Measurements from ENCODE around the gene GPR143.

The GPR143 gene

DNA sequence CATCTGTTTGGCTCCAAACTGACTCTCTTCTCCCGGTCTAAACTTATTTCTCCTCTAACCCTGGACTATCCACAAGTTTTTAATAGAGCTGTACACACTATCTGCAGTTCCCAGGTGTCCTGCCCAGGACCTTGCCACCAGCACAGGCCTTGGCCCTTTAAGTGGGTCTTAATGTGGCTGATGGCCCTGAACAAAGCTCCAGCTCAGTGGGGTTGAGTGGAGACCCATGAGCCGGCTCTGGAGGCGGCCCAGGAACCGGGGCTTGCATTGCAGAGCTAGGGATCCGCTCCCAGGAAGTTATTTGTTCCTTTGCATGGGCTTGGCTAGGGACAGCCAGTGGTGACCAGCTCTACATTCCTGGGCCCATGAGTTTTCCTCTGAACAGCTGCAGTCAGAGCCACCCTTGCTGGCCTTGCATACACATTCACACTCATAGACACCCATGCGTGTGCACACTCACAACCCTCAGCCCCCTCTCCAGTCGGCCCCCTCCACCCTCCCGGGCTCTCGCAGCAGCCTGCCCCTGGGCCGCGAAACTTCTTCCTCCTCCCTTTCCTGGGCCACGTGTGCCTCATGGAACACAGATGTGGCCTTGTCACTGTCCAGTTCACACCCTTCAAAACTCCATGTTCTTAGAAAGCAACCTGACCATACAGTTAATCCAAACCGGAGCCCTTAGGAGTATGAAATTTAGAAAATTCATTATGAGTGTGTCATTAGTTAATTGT is 58.2 kb downstream of the GPR143 start:
- no peak for DNase-seq

DNA sequence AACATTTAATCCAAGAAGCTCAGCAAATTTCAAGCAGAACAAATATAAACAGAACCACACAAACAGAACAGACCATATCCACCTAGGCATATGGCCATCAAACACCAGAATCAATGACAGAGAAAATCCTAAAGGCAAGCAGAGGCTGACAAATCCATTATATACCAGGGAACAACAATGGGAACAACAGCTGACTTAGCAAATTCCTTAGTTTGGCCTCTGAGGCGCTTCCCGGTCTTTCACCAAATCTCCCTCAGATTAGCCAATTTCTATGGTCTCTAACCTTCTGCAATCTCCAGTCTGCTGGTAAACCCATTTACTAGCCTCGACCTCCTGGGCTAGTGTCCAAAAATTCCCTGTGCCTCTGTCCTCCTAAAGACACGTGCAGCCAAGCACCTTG is 59.2 kb downstream of the GPR143 start:
- no peak for DNase-seq

- no peak for DNase-seq
Observed at GRCh38 chrX:9704876-9705465, 60.7 kb downstream of the GPR143 start.

DNA sequence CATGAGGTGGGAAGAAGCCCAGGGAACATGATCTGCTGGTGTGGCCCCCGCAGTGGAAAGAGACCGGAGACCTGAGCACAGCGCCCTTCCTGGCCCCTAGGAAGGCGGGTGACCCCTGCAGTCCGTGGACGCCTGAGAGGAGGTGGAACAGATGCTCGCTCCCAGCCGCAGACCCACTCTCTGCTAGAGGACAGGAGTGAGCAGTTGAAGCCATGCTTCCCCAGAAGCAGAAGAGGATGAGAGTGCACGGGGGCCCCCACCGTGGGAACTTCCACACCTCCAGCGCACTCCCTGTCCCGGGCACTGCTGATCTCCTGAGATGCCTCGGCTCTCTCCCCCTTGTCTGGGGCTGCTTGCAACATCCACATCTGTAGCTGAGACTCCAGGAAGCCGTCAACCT is 62.2 kb downstream of the GPR143 start:
- DNase-seq = no peak

GRCh38 chrX:9701790-9702189 is 63.9 kb downstream of the GPR143 start:
- DNase-seq = no peak

DNA sequence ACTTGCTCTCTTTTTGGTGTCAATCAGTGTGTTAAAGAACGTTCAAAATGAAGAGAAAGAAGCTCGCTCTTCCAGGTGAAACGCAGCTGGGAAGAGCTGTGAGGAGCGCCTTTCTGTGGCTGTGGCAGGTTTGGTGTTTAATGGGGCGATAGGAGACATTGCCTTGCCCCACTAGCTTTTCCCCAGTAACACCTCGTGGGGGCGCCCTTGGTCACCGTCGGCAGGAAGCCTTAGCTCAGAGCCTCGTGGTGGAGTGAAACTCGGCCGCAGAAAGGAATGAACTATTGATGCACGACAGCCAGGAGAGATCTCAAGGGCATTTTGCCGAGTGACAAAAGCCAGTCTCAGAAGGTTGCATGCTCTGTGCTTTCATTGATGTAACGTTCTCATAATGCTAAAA is 65.1 kb downstream of the GPR143 start:
- DNase-seq = no peak

GRCh38 chrX:9698576-9698975 is 67.1 kb downstream of the GPR143 start:
- DNase-seq = no peak

DNA sequence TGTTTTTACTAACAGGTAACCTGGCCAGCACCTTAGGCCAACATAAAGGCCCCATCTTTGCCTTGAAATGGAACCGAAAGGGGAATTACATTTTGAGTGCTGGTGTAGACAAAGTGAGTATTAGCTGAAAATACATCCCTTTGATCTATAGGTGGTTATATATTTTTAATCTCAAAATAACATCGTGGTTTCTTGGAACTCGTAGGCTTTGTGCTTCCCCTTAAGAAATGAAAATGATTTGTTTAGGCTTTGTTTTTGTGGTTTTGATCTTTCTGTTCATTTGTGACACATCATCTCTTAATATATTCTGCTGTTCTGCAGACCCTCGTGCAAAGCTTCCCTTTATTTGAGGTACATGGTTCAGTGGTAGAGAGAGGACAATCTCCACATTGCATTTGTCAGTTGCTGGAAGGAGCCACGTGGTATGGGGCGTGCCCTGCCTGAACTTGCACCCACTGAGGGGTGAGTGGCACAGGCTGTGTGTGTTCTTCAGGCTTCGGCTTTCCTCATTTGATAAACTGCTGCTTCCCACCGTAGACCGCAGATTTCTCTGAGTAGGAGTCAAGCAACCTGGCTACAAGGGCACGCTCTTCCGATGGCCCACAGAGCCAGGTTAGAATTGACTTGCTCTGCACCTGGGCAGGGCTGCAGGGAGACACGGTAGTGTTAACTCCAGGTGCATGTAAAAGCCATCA is 72.2 kb downstream of the GPR143 start:
- DNase-seq = no peak

DNA sequence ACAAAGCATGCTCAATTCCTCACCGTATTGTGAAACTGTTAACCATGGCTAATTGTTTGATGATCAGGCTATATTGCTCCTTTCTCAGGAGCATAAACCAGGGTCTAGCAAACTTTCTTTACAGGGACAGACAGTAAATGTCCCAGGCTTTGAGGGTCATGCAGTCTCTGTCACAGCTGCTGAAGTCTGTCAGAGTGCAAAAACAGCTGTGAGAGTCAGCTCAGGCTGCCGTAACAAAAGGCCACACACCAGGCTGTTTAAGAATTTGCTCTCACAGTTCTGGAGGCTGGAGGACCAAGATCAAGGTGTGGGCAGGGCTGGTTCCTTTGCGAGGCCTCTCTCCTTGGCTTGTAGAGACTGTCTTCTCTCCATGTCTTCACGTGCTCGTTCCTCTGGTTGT is 75.6 kb downstream of the GPR143 start:
- no peak for DNase-seq

- no peak for DNase-seq
Observed at GRCh38 chrX:9688833-9689232, 76.8 kb downstream of the GPR143 start.

GRCh38 chrX:9687899-9688298 is 77.7 kb downstream of the GPR143 start:
- DNase-seq = no peak

DNA sequence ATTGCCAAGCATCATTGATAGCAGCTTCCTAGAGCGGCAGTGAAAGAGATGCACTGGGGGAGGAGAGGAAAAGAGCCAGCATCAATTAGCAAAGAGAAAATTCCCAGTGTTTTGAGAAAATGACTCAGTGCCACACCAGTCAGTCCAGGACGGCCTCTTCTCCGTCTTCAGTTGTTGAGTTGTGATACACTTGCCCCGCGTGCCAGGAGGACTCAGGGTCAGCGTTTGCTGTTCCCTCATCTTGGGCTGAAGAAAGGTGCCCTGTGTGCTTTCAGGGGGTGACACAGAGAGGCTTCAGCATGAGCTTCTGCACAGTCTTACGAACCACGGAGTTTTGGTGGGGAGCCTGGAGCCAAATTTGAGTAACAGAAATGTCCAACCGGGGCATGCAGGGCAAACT is 82.3 kb downstream of the GPR143 start:
- DNase-seq = no peak

DNA sequence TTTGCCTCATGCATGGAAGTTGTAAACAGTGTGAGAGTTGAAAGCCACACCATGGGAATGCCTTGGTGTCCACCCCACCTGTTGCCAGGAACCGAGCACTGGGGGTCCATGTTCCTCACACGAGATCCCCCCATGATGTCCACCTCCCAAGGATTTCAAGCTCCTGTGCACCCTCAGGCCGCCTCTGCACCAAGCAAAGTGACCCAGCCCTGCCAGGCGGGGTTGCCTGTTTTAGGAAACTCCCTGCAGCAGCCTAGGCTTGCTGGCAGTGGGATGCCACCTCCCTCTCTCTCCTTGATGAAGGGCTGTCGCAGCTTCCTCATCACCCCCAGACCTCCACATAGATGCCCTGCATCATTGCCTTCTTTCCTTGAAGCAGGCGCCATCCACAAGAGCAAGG is 82.8 kb downstream of the GPR143 start:
- DNase-seq = no peak

- no peak for DNase-seq
Observed at GRCh38 chrX:9682456-9682855, 83.2 kb downstream of the GPR143 start.

- DNase-seq = no peak
Observed at GRCh38 chrX:9681422-9681821, 84.2 kb downstream of the GPR143 start.

- no peak for DNase-seq
Observed at GRCh38 chrX:9681011-9681410, 84.6 kb downstream of the GPR143 start.

DNA sequence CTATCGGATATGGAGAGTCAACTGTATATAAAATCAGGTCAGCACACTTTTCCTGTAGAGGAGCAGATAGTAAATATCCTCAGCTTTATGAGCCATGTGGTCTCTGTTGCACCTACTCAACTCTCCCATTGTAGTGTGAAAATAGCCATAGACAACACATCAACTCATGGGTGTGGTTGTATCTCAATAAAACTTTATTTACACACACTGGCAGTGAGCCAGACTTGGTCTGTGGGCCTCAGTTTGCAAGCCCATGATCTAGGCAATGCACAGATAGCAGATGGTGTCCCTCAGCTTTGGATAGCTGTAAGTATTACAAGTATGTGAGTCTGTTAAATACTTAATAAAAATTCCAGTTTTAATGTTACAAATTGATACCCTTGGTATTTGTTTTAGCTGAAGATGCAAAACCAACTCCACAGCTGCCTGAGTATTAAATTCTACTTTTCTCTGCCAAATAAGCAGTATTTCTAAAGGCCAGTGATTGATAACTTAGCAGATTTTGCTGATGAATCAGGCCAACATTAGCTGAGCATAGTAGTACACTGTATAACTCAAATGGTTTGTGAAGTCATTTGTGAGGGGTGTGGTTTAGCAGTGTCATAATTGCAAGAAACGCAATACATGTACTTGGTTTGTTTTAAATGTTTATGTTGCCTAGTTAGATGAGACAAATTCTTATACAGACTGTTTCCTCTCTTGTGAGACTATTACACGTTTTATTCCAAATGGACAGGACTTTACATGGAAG is 87.3 kb downstream of the GPR143 start:
- DNase-seq = no peak

GRCh38 chrX:9677098-9677739 is 88.4 kb downstream of the GPR143 start:
- DNase-seq = no peak

GRCh38 chrX:9676738-9677097 is 88.9 kb downstream of the GPR143 start:
- no peak for DNase-seq

GRCh38 chrX:9676306-9676705 is 89.3 kb downstream of the GPR143 start:
- DNase-seq = no peak
